GM12878 (cell line): ENCODE data around the gene KRT7. TPM values are rescaled to one million over a fixed set of nuclear protein-coding genes. Genes with fewer than 3 reads are reported as not detected.

ENCODE experiments used
- ATAC-seq: fragments of 200-7000 bp; cut with Tn5 transposase; 3 replicates; pipeline ENCODE4 v1.9.1; 2020; ENCODE audit warnings: mild to moderate bottlenecking, moderate library complexity
- BruUV-seq: library from RNA; stranded (reverse); fragments of 400-500 nt; replicated peaks from 2 replicates; lab custom pipeline; 2021; lab: Mats Ljungman, UMichigan
- CTCF ChIA-PET: fragments of 300-600 bp; sonication (Branson Sonifier 250); formaldehyde crosslinking; extraction: SDS; loops from one replicate; lab custom pipeline; 2021; ENCODE audit warnings: inconsistent platforms; lab: Yijun Ruan, JAX
- POLR2A ChIA-PET: fragments of 350-600 bp; formaldehyde crosslinking; extraction: SDS; loops from one replicate; lab custom pipeline; 2021; ENCODE audit warnings: inconsistent platforms; lab: Charles Lee
- RAD21 ChIA-PET: fragments of 300-600 bp; sonication (Branson Sonifier 250); formaldehyde crosslinking; loops from one replicate; lab custom pipeline; 2023; ENCODE audit warnings: antibody characterized with exemption; ENCODE audit not compliant: unreplicated experiment; lab: Charles Lee
- SMC1A ChIA-PET: fragments of 300-600 bp; sonication (Branson Sonifier 250); formaldehyde crosslinking; loops from one replicate; lab custom pipeline; 2023; ENCODE audit not compliant: unreplicated experiment, uncharacterized antibody; lab: Charles Lee
- DNase-seq: peaks from one replicate; pipeline ENCODE4 v3.0.0-alpha.2; 2011; ENCODE audit warnings: low read depth, low spot score
- FAIRE-seq: peaks from 3 replicates; lab custom pipeline; 2011; peaks lifted over from hg19 to GRCh38; lab: Jason Lieb, UNC
- H2AFZ ChIP-seq: 2 replicates; pipeline ENCODE4 v1.6.0; 2011; ENCODE audit warnings: low read depth, low read length, control low read depth; ENCODE audit not compliant: control insufficient read depth
- H3K27ac ChIP-seq: 2 replicates; pipeline ENCODE4 v1.5.1; 2011; ENCODE audit warnings: control low read depth; ENCODE audit not compliant: control insufficient read depth, insufficient read depth
- H3K27me3 ChIP-seq, 2 experiments: replicated peaks in 1 of 2; 2 replicates each; pipeline versions ENCODE4 v1.6.0 to v1.6.1; 2011; ENCODE audit warnings: low read length in 1 of 2; ENCODE audit not compliant: control insufficient read depth in 2 of 2, insufficient read depth in 2 of 2
- H3K36me3 ChIP-seq, 2 experiments: 2 replicates each; pipeline ENCODE4 v1.5.1; 2011; ENCODE audit warnings: low read length in 1 of 2; ENCODE audit not compliant: control insufficient read depth in 2 of 2, insufficient read depth in 2 of 2
- H3K4me1 ChIP-seq: 2 replicates; pipeline ENCODE4 v1.6.1; 2011; ENCODE audit warnings: mild to moderate bottlenecking, low read length, moderate library complexity, mixed read lengths; ENCODE audit not compliant: control insufficient read depth, insufficient read depth
- H3K4me2 ChIP-seq: 2 replicates; pipeline ENCODE4 v1.6.0; 2011; ENCODE audit warnings: control low read depth; ENCODE audit not compliant: control insufficient read depth, insufficient read depth
- H3K4me3 ChIP-seq: fragments of 200-600 bp; sonication (generic); 2 replicates; pipeline ENCODE4 v1.5.1; 2016
- H3K79me2 ChIP-seq: 2 replicates; pipeline ENCODE4 v1.6.0; 2011; ENCODE audit warnings: low read length; ENCODE audit not compliant: control insufficient read depth, insufficient read depth
- H3K9ac ChIP-seq: 2 replicates; pipeline ENCODE4 v1.8.0; 2011; ENCODE audit warnings: low read length, control low read depth, mixed read lengths; ENCODE audit not compliant: control insufficient read depth, insufficient read depth
- H3K9me3 ChIP-seq: replicated peaks from 3 replicates; pipeline ENCODE4 v1.5.1; 2011; ENCODE audit warnings: mild to moderate bottlenecking, low read length; ENCODE audit not compliant: control insufficient read depth, insufficient read depth
- H4K20me1 ChIP-seq: 2 replicates; pipeline ENCODE4 v1.6.0; 2011; ENCODE audit not compliant: control insufficient read depth, insufficient read depth
- BMI1 ChIP-seq: fragments of 450-650 bp; IDR thresholded peaks from 2 replicates; pipeline ENCODE4 v1.6.1; 2016; ENCODE audit warnings: mild to moderate bottlenecking, moderate library complexity, borderline replicate concordance
- CEBPZ ChIP-seq: fragments of 150-350 bp; IDR thresholded peaks from 2 replicates; pipeline ENCODE4 v1.6.1; 2016; ENCODE audit warnings: low read depth, low read length
- CHD2 ChIP-seq: IDR thresholded peaks from 2 replicates; pipeline ENCODE4 v1.6.1; 2011; ENCODE audit warnings: low read depth, low read length, improper control_type of control experiment, borderline replicate concordance
- EED ChIP-seq: sonication (generic); IDR thresholded peaks from 2 replicates; pipeline ENCODE4 v1.6.1; 2016; ENCODE audit warnings: antibody characterized with exemption, low read depth
- EP300 ChIP-seq, 2 experiments: fragments of 150-350 bp in 1 of 2; IDR thresholded peaks; 2 replicates each; pipeline ENCODE4 v1.6.1; 2011 to 2012; ENCODE audit warnings: low read depth in 2 of 2, low read length in 2 of 2, borderline replicate concordance in 1 of 2, improper control_type of control experiment in 1 of 2, inconsistent platforms in 1 of 2; ENCODE audit not compliant: control insufficient read depth in 1 of 2
- ESRRA ChIP-seq: IDR thresholded peaks from 2 replicates; pipeline ENCODE4 v1.6.1; 2012; ENCODE audit warnings: mild to moderate bottlenecking, low read length, improper control_type of control experiment
- JUND ChIP-seq: IDR thresholded peaks from 2 replicates; pipeline ENCODE4 v1.6.1; 2012; ENCODE audit warnings: low read depth, mild to moderate bottlenecking, low read length, improper control_type of control experiment, moderate library complexity
- MYB ChIP-seq: fragments of 150-350 bp; IDR thresholded peaks from 2 replicates; pipeline ENCODE4 v1.6.1; 2014; ENCODE audit warnings: mild to moderate bottlenecking, low read depth, low read length, borderline replicate concordance
- SMAD1 ChIP-seq: fragments of 450-650 bp; IDR thresholded peaks from 2 replicates; pipeline ENCODE4 v1.6.1; 2018; ENCODE audit warnings: mild to moderate bottlenecking, low read depth; ENCODE audit not compliant: partially characterized antibody
- ZNF207 ChIP-seq: fragments of 450-650 bp; IDR thresholded peaks from 2 replicates; pipeline ENCODE4 v1.6.1; 2014; ENCODE audit warnings: antibody characterized with exemption, mild to moderate bottlenecking, borderline replicate concordance
- ZNF217 ChIP-seq: fragments of 450-650 bp; IDR thresholded peaks from 2 replicates; pipeline ENCODE4 v1.6.1; 2017; ENCODE audit warnings: antibody characterized with exemption, mild to moderate bottlenecking
- WGBS: methylation state at CpG from one replicate; pipeline ENCODE4 v1.1.6; 2016; ENCODE audit warnings: low lambda C conversion rate; ENCODE audit not compliant: insufficient replicate concordance, insufficient coverage; ENCODE audit errors: missing lambda C conversion rate; 5-methylcytosine and 5-hydroxymethylcytosine counted together
- in situ Hi-C: fragments of 300-500 bp; cut with MboI; formaldehyde crosslinking; loops from 9 replicates; pipeline ENCODE4 v1.14.3; 2018; ENCODE audit warnings: mixed read lengths
- intact Hi-C: fragments of 100-400 bp; cut with micrococcal nuclease; formaldehyde crosslinking; loops from one replicate; pipeline ENCODE4 v1.14.2; 2022; ENCODE audit not compliant: unreplicated experiment
- polyA plus RNA-seq, 11 experiments: library from polyadenylated mRNA; depleted of rRNA in 4 of 11; unstranded in 6 of 11; stranded (reverse) in 5 of 11; fragments of >200 nt; fragmentation: Nextera tagmentation in 4 of 11; fragmentation: Illumina TruSeq in 1 of 11; extraction: Ambion mirVana in 4 of 11; extraction: Trizol in 1 of 11; gene quantifications; 1 replicate in 1 of 11; 2 replicates in 10 of 11; pipeline versions ENCODE4 v1.2.1 to v1.2.3, GENCODE V29; 2011 to 2016; ENCODE audit warnings: inconsistent platforms in 2 of 11, missing spikeins in 2 of 11, low read depth in 1 of 11
- total RNA-seq, 4 experiments: library from RNA; depleted of rRNA in 3 of 4; stranded (reverse); fragments of >200 nt in 3 of 4; fragmentation: Illumina TruSeq in 1 of 4; extraction: Trizol in 1 of 4; gene quantifications; 2 replicates each; pipeline versions ENCODE4 v1.2.1 to v1.2.3, GENCODE V29; 2013 to 2021

KRT7 gene
- total and polyA plus RNA-seq, 10 of the 15 experiments (the other 5 are each of a cell fraction or from before 2014, with no cell fraction given) = 0.90 to 18.7 (median 4.8) TPM

- TF ChIP-seq ESRRA = no peak
- no peak for TF ChIP-seq SMAD1
- TF ChIP-seq, all 136 proteins: peak for 0
Measured at GRCh38 chr12:52260361-52261207, 27.5 kb downstream of the KRT7 start (continued).

- H3K4me2 ChIP-seq = no peak overlapping the region
- BruUV-seq = no TSS peak
- FAIRE-seq = no peak
- CTCF ChIA-PET = no interaction called here
- no peaks in the 10 kb centered on the region for H4K20me1 ChIP-seq
- in situ Hi-C loops = no loop called here
- no peaks in the 10 kb centered on the region for H3K36me3 ChIP-seq
- H3K4me1 ChIP-seq = no peaks in the 10 kb centered on the region
- no peak overlapping the region for H3K4me3 ChIP-seq
- SMC1A ChIA-PET = no interaction called here
- DNase-seq = no peak
- RAD21 ChIA-PET = no interaction called here
- no peak for ATAC-seq
- no peaks in the 10 kb centered on the region; the same call in 2 of the 3 replicates for H3K9me3 ChIP-seq
- WGBS = 0% methylated on average over 1 of the region's 1 CpG
- peaks cover 1 to 6% of the 10 kb centered on the region in 2 experiments; a peak in 2 of 4 replicates for H3K27me3 ChIP-seq
- no peaks in the 10 kb centered on the region for H3K79me2 ChIP-seq
- POLR2A ChIA-PET = no interaction called here
- H2AFZ ChIP-seq = no peak overlapping the region
- H3K9ac ChIP-seq = no peak overlapping the region
- H3K27ac ChIP-seq = no peak overlapping the region
- TF ChIP-seq MYB (no peak), EP300 (IDR thresholded peaks at IDR 0.05; ENCODE audit: borderline replicate concordance in 1 of 2, control insufficient read depth in 1 of 2, low read depth in 2 of 2, low read length in 2 of 2) (no peak), CEBPZ (no peak), BMI1 (no peak), CHD2 (no peak), ZNF207 (no peak), ZNF217 (no peak), EED (no peak), JUND (no peak)
- intact Hi-C loops = no loop called here
Measured at GRCh38 chr12:52261208-52261484, 28.1 kb downstream of the KRT7 start.
